Smooth muscle cell of the umbilical artery (primary cell): ENCODE data around the gene PVRIG. TPM values are rescaled to one million over a fixed set of nuclear protein-coding genes. Genes with fewer than 3 reads are reported as not detected.

Experiments used
- total RNA-seq: library from RNA; depleted of rRNA; stranded (reverse); fragments of >200 nt; gene quantifications from 2 replicates; pipeline ENCODE4 v1.2.3, GENCODE V29; 2014

The PVRIG gene
- not detected in 2 replicates for total RNA-seq

DNA sequence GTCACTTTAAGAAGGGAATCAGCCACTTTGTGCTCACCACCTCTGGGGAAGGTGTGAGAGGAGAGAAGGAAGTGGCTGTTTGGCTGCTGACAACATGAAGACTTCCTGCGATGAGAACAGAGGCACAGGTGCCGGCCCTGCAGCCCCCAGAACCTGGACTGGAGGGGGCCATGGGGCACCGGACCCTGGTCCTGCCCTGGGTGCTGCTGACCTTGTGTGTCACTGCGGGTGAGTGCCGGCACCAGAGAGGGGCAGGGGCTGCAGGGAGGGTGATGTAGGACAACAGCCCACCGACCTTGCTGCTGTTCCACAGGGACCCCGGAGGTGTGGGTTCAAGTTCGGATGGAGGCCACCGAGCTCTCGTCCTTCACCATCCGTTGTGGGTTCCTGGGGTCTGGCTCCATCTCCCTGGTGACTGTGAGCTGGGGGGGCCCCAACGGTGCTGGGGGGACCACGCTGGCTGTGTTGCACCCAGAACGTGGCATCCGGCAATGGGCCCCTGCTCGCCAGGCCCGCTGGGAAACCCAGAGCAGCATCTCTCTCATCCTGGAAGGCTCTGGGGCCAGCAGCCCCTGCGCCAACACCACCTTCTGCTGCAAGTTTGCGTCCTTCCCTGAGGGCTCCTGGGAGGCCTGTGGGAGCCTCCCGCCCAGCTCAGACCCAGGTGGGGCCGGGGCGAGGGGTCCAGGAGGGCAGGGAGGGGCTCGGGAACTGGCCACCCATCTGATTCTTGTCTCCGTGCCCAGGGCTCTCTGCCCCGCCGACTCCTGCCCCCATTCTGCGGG is at the start of gene PVRIG:
PVRIG (plus strand) TSS at position 149 of the 785 bp plus-strand sequence; CDS start at position 171, 22 bp downstream.

DNA sequence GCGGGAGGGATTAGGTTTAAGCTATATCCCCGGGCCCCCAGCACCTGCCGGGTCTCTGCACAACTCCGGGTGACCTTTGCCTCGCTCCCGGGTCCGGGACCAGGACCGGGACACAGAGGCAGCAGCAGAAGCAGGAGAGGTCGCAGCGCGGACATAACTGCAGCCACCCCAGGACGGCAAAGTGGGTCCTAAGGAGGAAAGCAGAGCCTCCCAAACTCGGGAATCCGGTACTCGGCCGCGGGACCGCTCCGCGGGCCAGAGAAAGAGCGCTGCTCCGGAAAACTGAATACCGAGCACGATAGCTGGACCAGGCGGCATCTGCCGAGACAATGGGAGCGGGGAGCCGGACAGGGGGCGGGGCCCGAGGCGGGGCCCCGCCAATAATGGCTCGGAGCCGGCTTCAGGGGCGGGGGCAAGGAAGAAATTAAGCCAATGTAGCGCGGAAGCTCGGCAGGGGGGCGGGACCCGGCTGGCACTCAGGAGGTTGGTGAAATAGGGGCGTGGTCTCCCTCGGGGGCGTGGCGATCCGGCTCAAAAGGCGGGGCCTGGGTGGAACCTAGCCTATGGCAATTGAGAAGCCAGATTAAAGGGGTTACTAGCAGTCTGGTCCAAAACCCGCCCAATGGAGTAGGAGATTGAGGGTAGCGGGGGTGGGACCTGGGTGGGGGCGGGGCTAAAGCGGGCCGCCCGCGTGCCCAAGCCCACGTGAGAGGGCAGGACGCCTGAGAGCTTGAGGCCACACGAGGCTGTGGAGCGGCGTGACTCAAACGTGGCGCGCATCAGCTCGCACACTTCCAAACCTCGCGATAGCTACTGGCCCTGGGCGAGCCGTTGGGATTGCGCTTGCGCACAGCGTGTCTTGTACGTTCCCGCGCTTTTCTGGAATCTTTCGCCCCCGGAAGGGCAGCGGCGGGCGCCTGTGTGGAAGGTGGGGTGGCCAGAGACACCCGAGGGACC is 42.4 kb upstream of the PVRIG start, which contains the start of the genes GPC2 and STAG3:
GPC2 (minus strand) TSS at position 337 of the 957 bp plus-strand sequence; CDS start at position 155, 182 bp downstream.
STAG3 (plus strand) TSS at position 874 of the 957 bp plus-strand sequence. CDS start 2,639 bp downstream, outside the sequence.

Other genes with a start within 250 kb of the PVRIG start
- gene AZGP1, start 243.9 kb upstream of the PVRIG start, total RNA-seq, result 0.32 TPM in 1 of 2 replicates, not detected in the other
- gene ZKSCAN1, start 204.4 kb upstream of the PVRIG start, total RNA-seq, result 46.6 and 48.1 TPM in 2 replicates
- gene ZSCAN21, start 170.2 kb upstream of the PVRIG start, total RNA-seq, result 7.4 and 8.9 TPM in 2 replicates
- 26.4 and 30.4 TPM in 2 replicates for gene ZNF3, start 138.2 kb upstream of the PVRIG start, total RNA-seq
- 70.4 and 107 TPM in 2 replicates for gene COPS6, start 131.0 kb upstream of the PVRIG start, total RNA-seq
- gene MCM7, start 118.6 kb upstream of the PVRIG start, total RNA-seq, result 14.6 and 57.5 TPM in 2 replicates
- gene AP4M1, start 118.3 kb upstream of the PVRIG start, total RNA-seq, result 26.1 and 40.4 TPM in 2 replicates
- gene TAF6, start 100.6 kb upstream of the PVRIG start, total RNA-seq, result 47.8 and 83.0 TPM in 2 replicates
- gene CNPY4, start 100.3 kb upstream of the PVRIG start, total RNA-seq, result 33.4 and 61.5 TPM in 2 replicates
- 1.8 and 2.2 TPM in 2 replicates for gene MBLAC1, start 93.0 kb upstream of the PVRIG start, total RNA-seq
- gene LAMTOR4, start 71.0 kb upstream of the PVRIG start, total RNA-seq, result 30.5 and 91.8 TPM in 2 replicates
- 5.9 and 8.3 TPM in 2 replicates for gene TRAPPC14, start 61.2 kb upstream of the PVRIG start, total RNA-seq
- 2.1 and 6.1 TPM in 2 replicates for gene GAL3ST4, start 51.3 kb upstream of the PVRIG start, total RNA-seq
- gene GPC2, start 42.6 kb upstream of the PVRIG start, total RNA-seq, result 3.9 and 6.0 TPM in 2 replicates
- 0.88 and 1.2 TPM in 2 replicates for gene STAG3, start 42.0 kb upstream of the PVRIG start, total RNA-seq
- not detected in 2 replicates for gene SPDYE3, start 87.8 kb downstream of the PVRIG start, total RNA-seq
- gene PILRB, start 138.2 kb downstream of the PVRIG start, total RNA-seq, result 10.4 and 13.5 TPM in 2 replicates
- gene PILRA, start 153.5 kb downstream of the PVRIG start, total RNA-seq, result 0.89 TPM in 1 of 2 replicates, not detected in the other
- 1.1 and 1.2 TPM in 2 replicates for gene ZCWPW1, start 208.8 kb downstream of the PVRIG start, total RNA-seq
- 14.8 and 17.9 TPM in 2 replicates for gene MEPCE, start 209.9 kb downstream of the PVRIG start, total RNA-seq
- 11.3 and 12.5 TPM in 2 replicates for gene PPP1R35, start 216.5 kb downstream of the PVRIG start, total RNA-seq
- gene SPACDR, start 244.3 kb downstream of the PVRIG start, total RNA-seq, result 0.30 and 1.5 TPM in 2 replicates